Nucleus accumbens (tissue), 56 donors: ENCODE measurements around the gene PTPRN2.

Source experiments
- DNase-seq, 56 donors: peaks; one replicate each; lab custom pipeline; 2025; lab: John Stamatoyannopoulos, UW

The PTPRN2 gene

DNA sequence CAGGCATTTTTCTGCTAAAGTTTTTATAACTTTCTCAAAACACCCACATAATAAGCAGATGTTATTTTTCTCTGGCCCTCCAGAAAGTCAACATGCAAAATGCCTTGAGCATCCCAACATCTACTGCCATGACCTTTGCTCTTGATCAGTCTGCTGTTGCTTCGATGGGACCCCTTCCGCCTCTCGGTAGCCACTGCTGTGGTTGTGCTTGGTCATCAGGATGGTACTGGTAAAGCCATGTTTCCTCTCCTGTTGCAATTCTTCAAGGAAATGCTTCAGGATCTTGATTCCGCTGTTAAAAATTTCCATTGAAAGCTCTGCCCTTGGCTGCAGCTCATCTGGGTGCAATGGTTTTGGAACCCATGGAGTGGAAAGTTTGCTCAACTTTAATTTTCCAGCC lies 717.8 kb downstream of the PTPRN2 start:
- DNase-seq: no peak

DNA sequence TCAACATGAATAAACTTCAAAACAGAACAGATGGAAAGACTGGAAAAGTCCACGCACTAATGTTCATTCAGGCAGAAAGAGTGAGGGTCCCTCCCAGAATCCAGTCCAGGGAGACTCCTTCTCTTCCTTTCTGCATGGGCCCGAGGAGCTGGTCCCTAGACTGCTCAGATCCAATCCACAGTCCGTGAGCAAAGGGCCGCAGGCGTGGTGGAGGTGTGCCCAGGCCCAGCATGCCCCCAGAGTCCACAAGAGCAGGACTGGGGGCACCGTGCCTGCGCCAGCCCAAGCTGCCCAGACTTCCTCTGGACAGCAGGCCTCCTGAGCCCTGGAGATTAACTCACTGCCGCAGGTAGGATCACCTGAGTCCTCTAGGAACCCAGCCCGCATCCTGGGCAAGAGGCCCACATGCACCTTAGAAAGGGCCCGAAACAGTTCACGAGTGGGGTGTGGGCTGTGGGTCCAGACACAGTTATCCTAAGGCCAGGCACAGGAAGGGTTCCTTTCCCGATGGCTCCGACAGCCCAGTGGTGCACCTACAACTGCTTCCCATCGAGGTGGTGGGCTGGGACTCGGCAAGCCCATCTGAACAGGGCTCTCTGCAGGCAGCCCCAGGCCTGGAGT lies 719.8 kb downstream of the PTPRN2 start:
- no peak for DNase-seq

DNA sequence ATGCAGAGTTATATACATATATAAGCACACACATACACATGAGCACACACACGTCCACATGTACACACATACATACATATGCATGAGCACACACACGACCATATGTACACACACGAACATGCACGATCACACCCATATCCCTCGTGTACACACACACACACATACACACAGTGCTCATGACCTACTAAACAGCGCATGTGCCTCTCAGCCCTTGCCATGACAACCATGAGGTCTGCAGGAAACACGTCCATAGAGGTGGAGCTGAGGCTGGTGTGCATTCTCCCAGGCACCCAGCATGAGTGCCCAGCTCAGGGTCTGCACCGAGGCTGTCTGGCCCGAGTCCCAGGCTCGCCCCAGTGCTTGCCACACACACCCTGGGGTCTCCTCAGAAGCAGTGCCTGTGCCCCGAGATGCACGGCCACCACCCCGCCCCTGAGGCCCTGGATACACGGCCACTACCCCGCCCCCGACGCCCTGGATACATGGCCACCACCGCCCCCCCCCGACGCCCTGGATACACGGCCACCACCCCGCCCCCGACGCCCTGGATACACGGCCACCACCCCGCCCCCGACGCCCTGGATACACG lies 721.2 kb downstream of the PTPRN2 start:
- DNase-seq: no peak

DNA sequence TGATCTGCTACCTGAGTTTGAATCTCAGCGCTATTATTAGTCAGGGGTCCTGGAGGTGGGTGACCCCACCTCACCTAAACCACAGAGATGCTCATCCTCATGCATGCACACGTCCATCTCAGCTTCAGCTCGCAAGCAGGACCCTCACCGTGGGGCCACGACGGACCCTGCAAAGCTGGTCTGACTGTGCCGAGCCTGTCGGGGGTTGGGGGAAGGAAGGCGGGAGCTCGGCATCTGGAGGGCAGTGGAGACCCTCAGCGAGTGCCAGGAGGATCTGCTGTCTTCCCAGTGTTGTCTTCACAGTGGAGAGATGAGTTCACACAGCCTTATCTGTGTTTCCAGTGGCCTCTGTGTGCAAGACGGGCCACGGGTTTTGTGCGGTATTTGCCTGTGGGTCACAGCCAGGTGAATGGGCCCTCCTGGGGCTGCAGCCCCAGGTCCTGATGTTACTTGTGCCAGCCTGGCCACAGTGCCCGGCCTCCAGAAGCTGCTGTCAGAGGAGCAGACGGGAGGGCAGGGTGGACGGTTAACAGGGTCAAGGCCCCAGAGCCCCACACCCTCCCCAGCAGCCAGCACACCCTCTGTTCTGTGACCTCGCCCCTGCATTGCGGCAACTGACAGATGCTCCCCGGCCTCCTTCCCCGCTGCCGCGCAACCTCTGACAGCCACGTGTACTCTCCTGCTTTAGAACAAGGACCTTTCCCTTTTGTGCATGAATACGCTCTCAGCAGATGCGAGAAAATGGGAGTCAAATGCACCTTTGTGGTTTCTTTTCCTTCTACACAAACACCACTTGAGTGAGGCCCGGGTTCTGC lies 722.1 kb downstream of the PTPRN2 start:
- DNase-seq: no peak

DNA sequence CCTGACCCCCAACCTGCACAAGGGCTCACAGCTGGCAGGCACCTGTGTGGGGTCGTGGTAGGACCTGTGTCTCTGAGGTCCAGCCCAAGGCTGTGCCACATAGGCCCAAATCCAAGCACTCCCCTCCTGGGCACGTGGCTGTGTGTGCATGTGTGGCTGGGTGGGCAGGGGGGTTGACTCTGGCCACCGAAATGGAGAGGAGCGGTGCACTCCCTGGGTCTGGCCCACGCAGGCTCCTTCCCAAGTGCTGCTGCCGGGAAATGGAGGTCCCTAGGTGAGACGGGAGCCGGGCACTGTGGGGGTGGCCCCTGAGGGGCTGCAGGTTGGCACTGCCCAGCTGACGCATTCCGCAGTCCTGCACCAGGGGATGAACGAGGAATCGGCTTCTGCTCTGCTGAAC lies 722.7 kb downstream of the PTPRN2 start:
- no peak for DNase-seq

DNA sequence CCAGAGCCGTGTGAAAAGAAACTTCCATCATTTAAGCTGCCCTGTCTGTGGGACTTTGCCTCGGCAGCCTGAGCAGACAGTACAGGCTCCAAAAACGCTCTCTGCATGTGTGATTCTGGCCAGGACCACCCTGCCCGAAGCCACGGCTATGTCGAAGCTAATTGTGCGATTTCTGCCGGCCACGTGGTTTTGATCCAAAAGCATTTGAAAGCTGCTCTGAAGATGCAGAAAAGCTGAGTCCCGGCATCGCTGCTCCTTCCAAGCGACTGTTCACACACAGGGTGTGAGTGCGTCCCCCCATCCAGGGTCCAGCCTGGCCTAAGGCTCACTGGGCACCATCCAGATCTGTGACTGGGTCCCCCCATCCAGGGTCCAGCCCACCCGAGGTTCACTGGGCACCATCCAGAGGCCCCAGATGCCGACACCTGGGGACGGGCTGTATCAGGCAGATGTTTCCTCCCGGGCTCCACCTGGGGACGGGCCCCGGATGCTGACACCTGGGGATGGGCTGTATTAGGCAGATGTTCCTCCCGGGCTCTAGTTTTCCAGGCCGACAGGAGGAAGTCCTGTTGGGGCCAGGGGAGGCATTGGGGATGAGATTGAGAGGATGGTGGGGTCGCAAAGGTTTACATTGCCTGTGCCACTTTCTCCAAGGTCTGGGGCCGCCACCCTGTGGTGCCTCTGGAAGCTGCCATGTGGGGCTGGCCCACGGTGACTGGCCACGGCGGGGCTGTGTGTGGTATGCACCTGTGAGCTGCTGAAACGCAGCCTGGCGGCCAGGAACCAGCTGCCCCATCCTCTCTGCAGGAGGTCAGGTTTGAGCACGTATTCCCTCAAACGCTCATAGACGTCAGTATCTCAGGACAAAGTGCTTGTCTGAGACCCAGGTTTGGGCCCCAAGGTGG lies 723.5 kb downstream of the PTPRN2 start:
- DNase-seq: no peak

DNA sequence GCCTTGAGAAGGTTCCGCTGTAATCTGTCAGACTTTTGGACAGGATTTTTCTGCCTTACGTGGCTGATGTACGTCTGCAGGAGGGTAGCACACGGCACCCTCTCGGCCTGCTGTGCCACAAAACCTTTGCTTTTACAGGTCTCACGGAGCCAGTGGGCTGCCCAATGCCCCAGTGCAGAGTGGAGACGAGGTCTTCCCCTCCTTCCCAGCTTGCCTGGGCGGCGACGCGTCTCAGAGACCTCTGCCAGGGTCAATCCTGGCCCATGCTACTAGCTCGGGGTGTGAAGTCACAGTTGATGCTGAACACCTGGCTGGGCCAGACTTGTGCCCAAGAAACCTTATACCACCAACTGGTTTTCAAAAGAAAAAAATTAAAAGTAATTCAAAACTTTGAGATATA lies 724.4 kb downstream of the PTPRN2 start:
- no peak for DNase-seq

DNA sequence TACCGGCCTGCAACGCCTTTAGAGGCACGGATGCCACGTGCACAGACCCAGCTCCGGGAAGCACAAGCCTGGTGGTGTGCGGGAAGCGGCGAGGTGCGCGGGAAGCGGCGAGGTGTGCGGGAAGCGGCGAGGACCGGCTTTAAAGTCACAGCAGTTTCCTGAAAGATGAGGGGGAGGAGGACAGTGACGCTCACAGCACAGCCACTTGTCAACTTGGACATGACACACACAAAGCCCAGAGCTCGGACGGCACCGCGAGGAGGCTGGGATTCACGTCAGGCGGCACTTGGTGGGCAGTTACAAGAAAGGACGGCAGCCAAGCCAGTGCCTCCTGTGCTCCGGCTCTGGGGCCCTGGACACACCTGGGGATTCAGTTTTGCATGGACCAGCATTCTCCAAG lies 724.9 kb downstream of the PTPRN2 start:
- DNase-seq: no peak

DNA sequence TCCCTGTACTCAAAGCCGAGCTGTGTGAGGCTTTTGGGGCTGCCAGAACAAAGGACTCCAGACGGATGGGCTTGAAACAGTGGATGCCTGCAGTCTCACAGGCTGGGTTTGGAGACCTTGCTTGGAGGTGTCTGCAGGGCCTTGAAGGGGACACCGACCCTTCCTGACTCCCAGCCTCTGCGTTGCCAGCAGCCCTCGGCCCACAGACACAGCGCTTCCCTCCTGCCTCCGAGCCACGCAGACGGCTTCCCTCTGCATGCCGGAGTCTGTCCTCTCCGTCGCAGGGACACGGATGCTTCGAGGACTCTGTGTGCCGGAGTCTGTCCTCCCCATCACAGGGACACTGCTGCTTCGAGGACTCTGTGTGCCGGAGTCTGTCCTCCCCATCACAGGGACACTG lies 726.1 kb downstream of the PTPRN2 start:
- no peak for DNase-seq

DNA sequence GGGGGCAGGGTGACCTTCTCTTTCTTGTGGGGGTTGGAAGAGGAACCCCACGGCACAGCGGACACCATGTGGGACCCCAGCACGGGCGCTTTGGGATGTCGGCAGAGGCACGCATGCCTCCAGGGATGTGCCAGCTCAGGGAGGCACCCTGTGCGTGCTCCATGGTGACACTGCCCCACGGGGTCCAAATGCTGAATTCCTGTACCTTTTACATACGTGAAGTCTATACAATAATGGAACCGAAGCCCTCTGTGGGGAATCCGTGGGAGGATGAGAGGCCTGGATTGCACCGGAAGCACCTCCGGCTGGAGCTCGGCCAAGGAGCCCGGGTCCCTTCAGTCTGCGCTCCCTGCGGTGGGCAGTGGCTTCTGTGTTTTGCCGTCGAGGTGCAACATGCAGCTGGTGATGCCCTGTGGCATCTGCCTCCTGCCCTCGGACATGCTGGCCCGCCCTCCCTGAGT lies 726.6 kb downstream of the PTPRN2 start:
- DNase-seq: no peak

DNA sequence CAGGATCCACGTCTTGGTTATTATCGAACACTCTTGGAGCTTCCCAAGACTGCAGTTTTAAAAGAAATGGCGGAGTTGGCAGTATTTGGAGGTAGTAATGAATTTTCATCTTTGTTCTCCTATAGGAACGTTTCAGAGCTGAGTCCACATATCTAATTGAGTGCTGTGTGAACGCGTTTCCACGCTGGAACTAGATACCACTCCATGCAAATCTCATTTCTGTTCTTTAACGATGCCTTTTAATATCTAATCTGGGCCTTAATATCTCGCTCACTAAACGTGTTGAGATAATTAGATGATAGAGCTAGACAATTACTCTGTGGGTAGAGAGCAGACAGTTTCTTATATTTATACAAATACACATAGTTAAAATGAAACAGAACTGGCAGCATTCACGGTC lies 727.2 kb downstream of the PTPRN2 start:
- no peak for DNase-seq

DNA sequence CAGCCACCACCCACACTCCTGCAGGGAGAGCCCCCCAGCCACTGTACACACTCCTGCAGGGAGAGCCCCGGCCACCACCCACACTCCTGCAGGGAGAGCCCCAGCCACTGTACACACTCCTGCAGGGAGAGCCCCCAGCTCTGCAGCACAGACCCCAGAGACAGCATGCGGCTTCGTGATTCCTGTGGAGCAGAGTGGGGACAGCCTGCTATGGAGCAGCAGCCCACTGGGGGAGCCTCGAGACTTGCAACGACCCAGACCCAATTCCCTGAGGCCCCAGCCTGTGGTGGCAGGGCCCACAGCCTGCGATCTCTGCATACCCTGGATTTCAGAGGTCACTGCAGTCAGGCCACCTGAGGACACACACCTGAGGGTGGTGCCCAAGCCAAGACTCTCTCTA lies 727.7 kb downstream of the PTPRN2 start:
- no peak for DNase-seq

DNA sequence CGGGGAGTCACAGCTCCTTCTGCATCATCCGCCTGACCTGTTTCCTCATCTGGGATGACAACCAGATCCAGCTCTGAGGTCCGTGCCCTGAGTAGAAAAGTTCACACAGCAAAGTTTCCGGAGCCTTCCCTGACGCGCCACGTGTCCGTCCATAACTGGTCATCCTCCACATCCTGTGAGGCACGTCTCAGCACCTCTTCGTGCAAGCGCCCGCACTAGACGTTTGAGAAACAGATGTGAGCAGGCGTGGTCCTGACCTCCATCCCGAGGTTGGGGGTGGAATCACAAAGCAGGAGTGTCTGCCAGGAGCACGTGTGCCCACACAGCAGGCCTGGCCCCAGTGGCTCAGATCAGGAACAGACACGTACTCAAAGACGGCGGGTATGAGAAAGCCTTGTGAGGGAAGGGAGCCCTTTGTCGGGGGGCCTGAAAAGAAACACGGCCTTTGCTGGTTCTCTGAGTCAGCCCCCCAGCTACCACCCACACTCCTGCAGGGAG lies 730.0 kb downstream of the PTPRN2 start:
- peak in 1 of 56 donors; percentile 27 for DNase-seq

DNA sequence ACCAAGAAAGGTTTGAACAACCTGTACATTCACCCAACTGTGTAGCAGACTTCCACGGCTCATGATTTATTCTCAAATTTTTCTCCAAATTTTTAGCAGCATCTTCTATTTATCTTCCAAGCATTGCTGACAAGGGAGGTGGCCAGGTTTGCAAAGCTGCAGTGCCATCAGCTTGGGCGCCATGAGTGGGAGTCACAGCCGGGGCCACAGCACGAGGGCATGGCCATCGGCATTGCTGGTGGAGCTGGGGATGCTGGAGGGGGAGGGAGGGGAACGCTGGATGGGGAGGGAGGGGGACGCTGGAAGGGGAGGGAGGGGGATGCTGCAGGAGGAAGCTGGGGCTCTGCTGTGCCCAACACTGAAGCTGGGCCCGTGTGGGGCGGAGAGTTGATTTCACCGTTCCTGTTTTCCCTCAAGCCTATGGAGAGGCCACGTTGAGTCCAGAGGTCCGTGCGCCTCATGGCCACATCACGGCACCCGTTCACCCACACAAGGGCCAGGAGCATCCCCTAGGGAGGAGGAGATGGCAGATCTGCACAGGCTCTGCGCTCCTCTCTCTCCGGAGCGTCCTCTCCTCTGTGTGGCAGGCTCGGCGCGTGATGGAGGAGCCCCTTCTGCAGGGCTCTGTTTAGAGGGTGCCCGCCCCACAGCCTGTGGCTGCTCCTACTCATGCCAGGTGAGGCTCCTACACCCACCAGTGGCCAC lies 730.6 kb downstream of the PTPRN2 start:
- DNase-seq: no peak

DNA sequence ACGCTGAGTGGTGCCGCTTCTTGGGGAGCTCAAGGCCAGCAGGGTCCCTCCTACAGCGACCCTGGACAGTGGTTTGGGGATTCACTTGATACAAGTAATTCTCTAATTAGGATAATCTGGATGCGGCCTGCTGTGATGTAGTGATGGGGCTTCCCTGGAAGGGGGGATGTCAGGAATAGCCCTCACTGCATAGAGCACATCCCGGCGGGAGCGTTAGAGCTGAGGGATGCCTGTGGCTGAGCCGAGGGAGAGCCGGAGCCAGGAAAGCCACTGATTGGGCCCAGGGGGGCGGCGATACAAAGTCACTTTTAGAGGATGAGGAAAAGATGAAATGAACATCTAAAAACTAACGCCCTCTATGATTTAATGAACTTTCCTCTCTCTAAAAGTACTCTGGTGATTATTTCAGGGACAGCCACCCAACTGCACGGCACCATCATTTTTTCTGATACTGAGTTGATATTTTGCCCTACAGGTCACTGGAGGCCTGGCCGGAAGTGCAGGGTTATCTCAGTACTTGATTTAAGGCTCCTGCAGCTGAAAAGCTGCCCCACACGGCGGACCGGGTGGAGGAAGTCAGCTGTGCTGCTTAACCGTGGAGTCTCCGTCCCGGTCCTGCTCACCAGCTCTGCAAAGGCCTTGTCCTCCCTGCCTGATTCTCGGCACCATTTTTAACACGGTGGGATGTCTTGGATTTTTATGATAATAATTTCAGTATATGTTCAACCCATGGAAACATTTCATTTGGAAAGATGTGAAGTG lies 732.0 kb downstream of the PTPRN2 start:
- DNase-seq: no peak

DNA sequence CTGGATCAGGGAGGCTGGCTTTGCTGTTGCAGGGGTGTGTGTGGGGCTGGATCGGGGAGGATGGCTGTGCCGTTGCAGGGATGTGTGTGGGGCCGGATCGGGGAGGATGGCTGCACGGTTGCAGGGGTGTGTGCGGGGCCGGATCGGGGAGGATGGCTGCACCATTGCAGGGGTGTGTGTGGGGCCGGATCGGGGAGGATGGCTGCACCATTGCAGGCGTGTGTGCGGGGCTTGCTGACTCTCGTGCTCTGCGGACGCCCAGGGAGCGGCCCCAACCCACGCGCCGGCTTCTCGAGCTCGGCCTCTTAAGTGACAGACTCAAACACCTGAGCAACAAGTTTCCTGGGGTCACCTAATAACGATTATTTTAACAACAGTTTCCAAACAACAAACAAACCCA lies 732.6 kb downstream of the PTPRN2 start:
- no peak for DNase-seq

DNA sequence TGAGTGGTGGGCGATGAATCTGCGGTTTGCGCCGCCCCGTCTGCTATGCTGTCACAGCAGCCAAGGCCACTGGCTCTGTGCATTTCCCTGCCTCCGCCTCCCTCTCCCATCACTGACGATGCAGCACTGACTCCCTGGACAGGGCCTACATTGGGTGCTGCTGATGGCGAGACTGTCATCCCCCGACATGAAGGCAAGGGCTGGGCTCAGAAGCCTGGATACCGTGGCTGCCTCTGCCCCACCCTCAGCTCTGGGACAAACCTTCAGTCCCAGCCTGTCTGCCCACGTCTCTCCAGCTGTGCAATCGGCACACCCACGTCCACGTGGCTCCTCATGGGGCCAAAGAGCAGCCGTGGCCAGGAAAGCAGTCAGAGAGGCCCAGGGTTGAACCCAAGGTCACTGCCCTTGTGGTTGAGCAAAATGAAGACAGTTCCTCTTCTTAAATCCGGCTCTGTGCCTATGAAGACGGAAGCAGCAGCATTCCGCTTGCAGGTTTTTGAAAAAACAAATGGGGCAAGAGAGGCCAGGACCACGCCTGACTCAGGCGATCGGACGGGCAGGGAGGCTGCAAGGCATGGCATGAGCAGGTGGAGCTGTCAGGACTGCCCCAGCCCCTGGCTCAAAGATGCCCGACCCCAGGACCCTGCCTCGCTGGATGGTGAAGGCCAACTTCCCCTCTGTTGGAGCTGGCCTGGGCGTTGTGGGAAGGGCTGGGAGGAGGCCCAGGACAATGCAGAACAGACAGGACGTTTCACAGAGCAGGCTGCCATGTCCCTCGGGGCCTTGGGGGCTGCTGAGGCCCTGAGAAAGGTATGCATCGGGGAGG lies 733.3 kb downstream of the PTPRN2 start:
- DNase-seq: peak in 7 of 56 donors; percentile 2 to 50 (median 28)

DNA sequence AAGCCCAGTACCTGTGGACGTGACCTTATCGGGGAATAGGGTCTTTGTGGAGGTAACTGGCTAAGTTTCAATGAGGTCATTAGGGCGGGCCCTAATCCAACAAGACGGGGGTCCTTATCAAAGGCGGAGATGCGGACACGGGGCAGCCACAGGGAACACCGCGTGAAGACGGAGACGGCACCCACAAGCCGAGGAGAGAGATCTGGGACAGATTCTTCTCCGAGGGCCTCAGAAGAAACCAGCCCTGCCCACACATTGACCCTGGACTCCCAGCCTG lies 733.9 kb downstream of the PTPRN2 start:
- DNase-seq: no peak
